GM12801 (cell line): Measurements from ENCODE around the gene UBA3.

ENCODE experiments used
- TF ChIP-seq, protein P1 (sequence below): IDR thresholded peaks from one replicate; pipeline ENCODE4 v1.5.1; 2011; ENCODE audit warnings: control low read depth; ENCODE audit not compliant: insufficient read length; ENCODE audit errors: extremely low read depth

UBA3 gene

DNA sequence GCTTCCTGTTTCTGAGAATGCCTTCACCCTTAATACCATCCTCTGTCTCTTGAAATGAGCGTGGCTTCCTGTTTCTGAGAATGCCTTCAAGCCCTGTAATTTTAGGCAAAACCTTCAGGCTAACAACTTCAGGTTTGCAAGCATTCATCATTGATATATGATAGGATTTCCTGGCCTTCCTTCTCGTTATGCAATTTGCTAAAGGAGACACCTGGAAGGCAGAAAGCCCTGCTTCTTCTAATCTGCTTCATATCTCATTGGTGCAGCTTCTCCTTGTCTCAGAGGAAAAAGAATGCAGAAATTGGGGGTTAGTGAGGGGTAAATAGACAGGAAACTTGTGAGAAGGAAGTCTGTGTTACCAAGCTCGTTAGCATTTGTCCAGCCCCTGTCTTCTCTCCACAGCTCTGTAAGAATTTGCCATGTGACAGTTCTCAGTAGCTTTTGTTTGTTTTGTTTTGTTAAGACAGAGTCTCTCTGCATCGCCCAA, 11.9 kb upstream of the UBA3 start:
- TF ChIP-seq, protein P1, sequence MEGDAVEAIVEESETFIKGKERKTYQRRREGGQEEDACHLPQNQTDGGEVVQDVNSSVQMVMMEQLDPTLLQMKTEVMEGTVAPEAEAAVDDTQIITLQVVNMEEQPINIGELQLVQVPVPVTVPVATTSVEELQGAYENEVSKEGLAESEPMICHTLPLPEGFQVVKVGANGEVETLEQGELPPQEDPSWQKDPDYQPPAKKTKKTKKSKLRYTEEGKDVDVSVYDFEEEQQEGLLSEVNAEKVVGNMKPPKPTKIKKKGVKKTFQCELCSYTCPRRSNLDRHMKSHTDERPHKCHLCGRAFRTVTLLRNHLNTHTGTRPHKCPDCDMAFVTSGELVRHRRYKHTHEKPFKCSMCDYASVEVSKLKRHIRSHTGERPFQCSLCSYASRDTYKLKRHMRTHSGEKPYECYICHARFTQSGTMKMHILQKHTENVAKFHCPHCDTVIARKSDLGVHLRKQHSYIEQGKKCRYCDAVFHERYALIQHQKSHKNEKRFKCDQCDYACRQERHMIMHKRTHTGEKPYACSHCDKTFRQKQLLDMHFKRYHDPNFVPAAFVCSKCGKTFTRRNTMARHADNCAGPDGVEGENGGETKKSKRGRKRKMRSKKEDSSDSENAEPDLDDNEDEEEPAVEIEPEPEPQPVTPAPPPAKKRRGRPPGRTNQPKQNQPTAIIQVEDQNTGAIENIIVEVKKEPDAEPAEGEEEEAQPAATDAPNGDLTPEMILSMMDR = no peak

DNA sequence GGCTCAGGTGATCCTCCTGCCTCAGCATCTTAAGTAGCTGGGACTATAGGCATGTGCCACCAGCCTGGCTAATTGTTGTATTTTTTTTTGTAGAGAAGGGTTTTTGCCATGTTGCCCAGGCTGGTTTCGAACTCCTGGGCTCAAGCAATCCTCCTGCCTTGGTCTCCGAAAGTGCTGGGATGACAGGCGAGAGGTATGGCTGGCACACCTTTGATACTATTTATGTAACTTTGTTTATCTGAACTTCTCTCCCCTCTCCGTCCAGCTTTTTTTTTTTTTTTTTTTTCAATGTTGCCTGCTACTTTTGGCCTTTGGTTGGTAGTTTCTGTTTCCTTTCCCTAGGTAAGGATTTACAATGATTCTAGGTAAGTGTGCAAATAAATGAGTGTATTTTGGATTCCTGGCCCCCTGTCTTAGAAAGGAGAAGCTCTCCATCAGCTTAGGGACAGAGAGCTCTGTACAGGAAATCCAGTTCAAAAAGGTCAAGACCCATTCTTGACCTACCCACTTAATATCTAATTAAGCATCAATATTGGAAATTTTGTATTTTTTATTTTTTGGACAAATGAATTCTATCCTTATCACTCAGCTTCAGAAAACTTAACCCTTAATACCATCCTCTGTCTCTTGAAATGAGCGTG, 11.3 kb upstream of the UBA3 start:
- TF ChIP-seq, protein P1 = no peak

DNA sequence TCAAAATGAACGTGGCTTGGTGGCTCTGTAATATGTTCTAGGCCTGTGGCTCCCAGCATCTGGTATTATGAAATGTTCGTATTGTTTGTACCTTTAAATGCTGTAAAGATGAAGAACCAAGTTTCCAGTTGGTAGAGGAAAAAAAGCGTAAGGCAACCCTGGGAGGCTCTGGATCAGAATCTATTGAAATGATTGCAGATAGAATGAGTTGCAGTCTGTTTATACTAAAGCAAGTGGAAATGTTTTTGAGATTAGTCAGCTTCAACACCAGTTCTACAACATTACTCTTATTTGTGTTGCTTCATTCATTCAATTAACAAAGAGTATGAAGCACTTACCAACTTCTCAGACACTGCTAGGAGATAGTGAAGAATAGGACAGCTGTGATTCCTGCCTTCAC, 9.9 kb upstream of the UBA3 start:
- TF ChIP-seq, protein P1 = no peak

DNA sequence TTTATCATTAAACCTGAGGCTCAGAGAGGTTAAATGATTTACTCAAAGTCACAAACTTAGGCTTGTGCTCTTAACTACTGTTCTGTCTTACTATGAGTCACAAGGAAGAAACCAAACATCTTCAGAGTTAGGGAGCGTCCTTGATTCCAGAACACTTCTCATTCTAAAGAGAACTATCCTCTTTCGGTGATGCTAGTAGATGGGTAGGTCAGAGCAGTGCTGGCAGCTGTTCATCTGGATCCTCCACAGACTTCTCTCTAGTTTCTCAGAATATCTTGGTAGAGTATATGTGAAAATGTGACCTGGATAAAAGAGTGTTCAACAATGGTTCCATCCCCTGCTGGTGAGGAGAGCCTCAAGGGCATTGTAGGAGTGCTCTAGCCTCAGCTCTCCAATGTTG, 7.9 kb upstream of the UBA3 start:
- TF ChIP-seq, protein P1 = no peak

DNA sequence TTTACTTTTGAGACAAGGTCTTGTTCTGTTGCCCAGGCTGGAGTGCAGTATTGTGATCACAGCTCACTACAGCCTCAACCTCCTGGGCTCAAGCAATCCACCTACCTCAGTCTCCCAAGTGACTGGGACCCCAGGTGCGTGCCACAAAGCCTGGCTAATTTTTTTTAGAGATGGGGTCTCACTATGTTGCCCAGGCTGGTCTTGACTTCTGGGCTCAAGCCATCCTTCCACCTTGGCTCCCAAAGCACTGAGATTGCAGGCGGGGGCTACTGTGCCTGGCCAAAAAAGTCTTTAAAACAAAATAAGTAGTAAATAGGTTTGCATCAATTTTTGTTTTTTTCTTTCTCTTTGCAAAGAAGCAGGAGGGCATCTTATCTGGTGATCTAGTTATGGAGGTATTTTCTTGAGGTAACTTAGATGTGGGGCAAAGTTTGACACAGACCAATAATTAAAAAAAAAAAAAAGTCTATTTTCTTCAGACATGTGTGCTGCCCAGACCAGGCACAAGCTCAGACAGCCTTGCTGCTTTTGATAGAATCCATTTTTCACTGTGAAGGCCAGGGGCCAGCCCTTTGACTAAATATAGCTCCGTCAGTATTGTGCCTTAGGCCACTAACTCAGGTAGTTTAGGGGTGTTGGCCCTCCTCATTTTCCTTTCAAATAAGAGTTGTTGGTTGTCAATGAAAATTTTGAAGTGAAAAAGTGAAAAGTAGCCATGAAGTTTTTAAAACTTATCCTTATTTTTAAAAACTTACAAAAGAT, 7.0 kb upstream of the UBA3 start:
- TF ChIP-seq, protein P1 = no peak

DNA sequence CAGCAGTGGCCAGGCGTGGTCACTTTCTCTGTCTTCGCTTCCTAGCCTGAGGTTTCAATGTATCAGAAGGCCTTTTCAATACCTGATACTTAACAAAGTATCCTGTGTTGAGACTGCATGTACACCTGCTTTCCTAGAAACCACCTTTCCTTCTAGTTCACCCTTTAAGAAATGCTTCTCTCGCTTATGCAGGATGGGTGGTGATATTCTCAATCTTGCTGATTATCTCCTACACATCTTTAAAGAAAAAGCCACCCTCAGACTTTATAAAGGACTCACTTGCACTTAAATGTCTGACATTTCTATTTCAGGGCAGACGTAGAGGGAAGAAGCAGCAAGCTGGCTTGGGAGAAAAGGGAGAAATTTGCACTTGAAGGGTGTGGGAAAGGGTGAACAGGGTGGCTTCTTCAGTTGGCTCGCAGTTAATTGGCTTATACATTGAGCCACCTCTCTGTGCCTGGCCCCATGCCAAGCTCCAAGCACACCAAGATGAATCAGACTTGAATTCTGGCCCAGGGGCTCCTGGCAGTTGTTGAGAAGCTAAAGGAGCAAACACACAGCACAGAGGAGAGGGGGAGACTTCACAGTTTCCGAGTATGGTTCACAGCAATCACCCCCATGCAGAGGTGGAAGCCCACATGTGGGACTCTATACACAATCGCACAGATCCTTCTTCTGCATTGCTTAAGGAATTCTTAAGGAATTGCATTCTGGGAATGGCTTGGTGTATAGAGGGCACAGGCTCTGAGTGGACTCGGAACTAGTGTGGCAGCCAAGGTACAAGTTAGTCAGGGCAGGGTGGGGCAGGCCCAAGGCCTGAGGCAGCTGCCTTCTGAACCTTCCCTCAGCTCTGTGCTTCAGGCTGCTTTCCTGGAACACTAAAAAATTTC, 5.9 kb upstream of the UBA3 start:
- TF ChIP-seq, protein P1 = no peak

DNA sequence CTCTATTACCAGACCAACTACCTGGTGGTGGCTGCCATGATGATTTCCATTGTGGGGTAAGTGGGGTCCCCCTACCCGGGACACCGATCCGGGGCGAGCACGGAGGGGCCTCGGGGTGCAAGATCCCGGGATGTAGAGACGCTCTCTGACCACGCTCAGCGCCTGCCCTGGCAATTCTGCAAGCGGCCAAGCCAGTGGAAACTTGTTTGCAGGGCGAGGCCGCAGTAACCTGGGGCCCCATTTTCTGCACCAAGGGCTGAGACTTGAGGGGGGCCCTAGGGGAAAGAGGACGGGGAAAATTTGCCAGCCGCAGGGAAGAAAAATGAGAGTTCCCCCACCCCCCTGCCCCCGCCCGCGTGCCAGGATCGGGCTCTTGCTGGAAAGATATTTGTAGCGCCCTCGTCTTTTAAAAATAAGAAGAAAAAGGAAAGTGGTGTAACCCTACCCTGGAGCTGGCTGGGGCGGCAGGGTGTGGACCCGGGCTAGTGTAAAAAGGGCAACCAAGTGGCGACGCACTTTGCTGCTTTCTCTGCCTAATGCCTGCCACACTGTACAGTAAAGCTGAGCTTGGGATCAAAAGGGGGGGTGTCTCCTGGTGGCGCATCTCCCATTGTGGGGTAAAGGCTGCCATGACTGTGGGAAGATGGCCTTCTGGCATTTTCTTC, 5.1 kb upstream of the UBA3 start:
- TF ChIP-seq, protein P1 = no peak
